Measurements from ENCODE around the gene UHRF1. TPM values are rescaled to one million over a fixed set of nuclear protein-coding genes. Genes with fewer than 3 reads are reported as not detected.
"Not testable (repeated sequence)": the region's sequence is repeated elsewhere in the genome, so short reads cannot be mapped to it uniquely, and the experiment has no call there.

The UHRF1 gene
- total RNA-seq, 3 donors from 2014 or later (not counting 1 experiment from before 2014, with no cell fraction given), result 2.8 to 4.6 (median 4.1) TPM

DNA sequence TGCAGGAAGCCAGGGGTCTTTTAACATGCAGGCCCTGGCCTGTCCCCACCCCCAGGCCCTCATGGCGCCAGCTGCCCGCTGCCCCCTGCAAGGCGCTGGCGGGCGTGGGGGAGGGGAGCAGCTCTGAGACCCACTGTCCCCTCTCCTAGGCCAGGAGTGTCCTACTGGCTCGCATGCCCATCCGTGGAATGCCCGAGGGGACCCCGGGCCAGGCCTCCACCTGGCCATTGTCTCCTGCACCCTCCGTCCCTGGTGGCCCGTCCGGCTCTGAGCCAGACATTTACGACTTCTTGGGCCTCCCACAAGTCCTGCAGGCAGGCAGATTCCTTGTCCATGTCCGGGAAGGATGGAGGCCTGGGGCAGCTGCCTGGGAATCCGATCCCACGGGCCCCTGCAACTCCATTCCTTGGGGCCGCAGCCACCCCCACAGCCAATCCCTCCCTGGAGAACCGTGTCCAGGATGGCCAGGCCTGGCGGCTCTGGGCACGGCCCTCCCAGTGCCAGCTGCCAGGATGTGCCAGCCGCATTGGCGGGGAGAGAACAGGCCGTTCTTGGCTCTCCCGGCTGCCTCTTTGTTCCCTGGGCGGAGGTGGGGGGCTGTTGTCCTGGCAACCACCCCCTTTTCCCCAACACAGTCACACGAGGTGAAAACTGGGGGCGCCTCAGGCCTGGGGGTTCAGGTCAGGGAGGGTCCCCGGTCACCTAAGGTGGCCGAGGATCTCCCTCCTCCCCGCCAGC is 31.4 kb upstream of the UHRF1 start:
- intact Hi-C loops (cut with micrococcal nuclease), result no loop called here
- H3K4me3 ChIP-seq (ENCODE audit: low read length), result no peak overlapping the region
- Mint-ChIP-seq H3K9me3 (no peaks in the 10 kb centered on the region), H3K27ac (no peak overlapping the region), H3K36me3 (no peaks in the 10 kb centered on the region), H3K4me3 (no peak overlapping the region), H3K4me1 (peaks cover 0 to under 1% of the 10 kb centered on the region in 2 donors), H3K27me3 (ENCODE audit: low read depth in 2 of 2) (no peaks in the 10 kb centered on the region)
- H3K9me3 ChIP-seq (ENCODE audit: control insufficient read depth, insufficient read depth, low read length), result no peaks in the 10 kb centered on the region
- no peaks in the 10 kb centered on the region for H3K36me3 ChIP-seq (ENCODE audit: control insufficient read depth, insufficient read depth, low read length)
- TF ChIP-seq CTCF (IDR thresholded peaks at IDR 0.05), result no peak
- no peak overlapping the region for H3K27ac ChIP-seq (ENCODE audit: low read length)
- WGBS (ENCODE audit: insufficient coverage), result 65% methylated on average over 30 of the region's 30 CpGs
- H3K4me1 ChIP-seq (ENCODE audit: control insufficient read depth, insufficient read depth, low read length), result peaks cover 10% of the 10 kb centered on the region
- H3K27me3 ChIP-seq (ENCODE audit: control insufficient read depth, insufficient read depth, low read length), result no peaks in the 10 kb centered on the region
- DNase-seq, result no peak
- ATAC-seq, result no peak

- Mint-ChIP-seq H3K9me3 (no peaks in the 10 kb centered on the region), H3K4me1 (no peaks in the 10 kb centered on the region), H3K36me3 (no peaks in the 10 kb centered on the region), H3K27ac (no peak overlapping the region), H3K27me3 (ENCODE audit: low read depth in 2 of 2) (no peaks in the 10 kb centered on the region), H3K4me3 (no peak overlapping the region)
- no peaks in the 10 kb centered on the region for H3K9me3 ChIP-seq (ENCODE audit: control insufficient read depth, insufficient read depth, low read length)
- no peaks in the 10 kb centered on the region for H3K36me3 ChIP-seq (ENCODE audit: control insufficient read depth, insufficient read depth, low read length)
- no peak for ATAC-seq
- H3K27me3 ChIP-seq (ENCODE audit: control insufficient read depth, insufficient read depth, low read length), result no peaks in the 10 kb centered on the region
- H3K4me1 ChIP-seq (ENCODE audit: control insufficient read depth, insufficient read depth, low read length), result peaks cover 10% of the 10 kb centered on the region
- no peak for DNase-seq
- TF ChIP-seq CTCF (IDR thresholded peaks at IDR 0.05), result no peak
- intact Hi-C loops (cut with micrococcal nuclease), result no loop called here
- WGBS (ENCODE audit: insufficient coverage), result 12% methylated on average over 23 of the region's 23 CpGs
- H3K27ac ChIP-seq (ENCODE audit: low read length), result no peak overlapping the region
- no peak overlapping the region for H3K4me3 ChIP-seq (ENCODE audit: low read length)
Measured at GRCh38 chr19:4878491-4878968, 30.8 kb upstream of the UHRF1 start.

- no peaks in the 10 kb centered on the region for H3K27me3 ChIP-seq (ENCODE audit: control insufficient read depth, insufficient read depth, low read length)
- no peak overlapping the region for H3K4me3 Mint-ChIP-seq
- H3K4me1 Mint-ChIP-seq, result no peaks in the 10 kb centered on the region
- no peak overlapping the region for H3K27ac Mint-ChIP-seq
- DNase-seq (no peak), ATAC-seq (no peak)
- no peak overlapping the region for H3K4me3 ChIP-seq (ENCODE audit: low read length)
- no peak for TF ChIP-seq CTCF (IDR thresholded peaks at IDR 0.05)
- H3K9me3 Mint-ChIP-seq, result no peaks in the 10 kb centered on the region
- no peaks in the 10 kb centered on the region for H3K9me3 ChIP-seq (ENCODE audit: control insufficient read depth, insufficient read depth, low read length)
- H3K27me3 Mint-ChIP-seq (ENCODE audit: low read depth in 2 of 2), result no peaks in the 10 kb centered on the region
- intact Hi-C loops (cut with micrococcal nuclease), result no loop called here
- no peak overlapping the region for H3K27ac ChIP-seq (ENCODE audit: low read length)
- peaks cover 10% of the 10 kb centered on the region for H3K4me1 ChIP-seq (ENCODE audit: control insufficient read depth, insufficient read depth, low read length)
- WGBS (ENCODE audit: insufficient coverage), result 85% methylated on average over 11 of the region's 11 CpGs
- H3K36me3 ChIP-seq (ENCODE audit: control insufficient read depth, insufficient read depth, low read length), result no peaks in the 10 kb centered on the region
- H3K36me3 Mint-ChIP-seq, result no peaks in the 10 kb centered on the region
Measured at GRCh38 chr19:4879041-4879440, 30.3 kb upstream of the UHRF1 start.

DNA sequence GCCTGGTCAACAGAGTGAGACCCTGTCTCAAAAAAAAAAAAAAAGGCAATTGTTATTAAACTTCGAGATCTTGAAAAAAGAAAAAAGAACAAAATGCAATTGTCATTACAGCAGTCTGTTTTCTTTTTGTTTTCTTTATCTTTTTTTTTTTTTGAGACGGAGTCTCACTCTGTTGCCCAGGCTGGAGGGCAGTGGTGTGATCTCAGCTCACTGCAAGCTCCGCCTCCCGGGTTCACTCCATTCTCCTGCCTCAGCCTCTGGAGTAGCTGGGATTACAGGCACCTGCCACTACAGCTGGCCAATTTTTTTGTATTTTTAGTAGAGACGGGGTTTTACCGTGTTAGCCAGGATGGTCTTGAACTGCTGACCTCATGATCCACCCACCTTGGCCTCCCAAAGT is 26.4 kb upstream of the UHRF1 start:
- H3K36me3 ChIP-seq (ENCODE audit: control insufficient read depth, insufficient read depth, low read length); H3K36me3 Mint-ChIP-seq; H3K4me3 Mint-ChIP-seq; intact Hi-C loops (cut with micrococcal nuclease); H3K4me1 ChIP-seq (ENCODE audit: control insufficient read depth, insufficient read depth, low read length); H3K9me3 Mint-ChIP-seq; H3K27me3 Mint-ChIP-seq (ENCODE audit: low read depth in 2 of 2); H3K4me1 Mint-ChIP-seq; H3K4me3 ChIP-seq (ENCODE audit: low read length); H3K9me3 ChIP-seq (ENCODE audit: control insufficient read depth, insufficient read depth, low read length); H3K27ac Mint-ChIP-seq; H3K27me3 ChIP-seq (ENCODE audit: control insufficient read depth, insufficient read depth, low read length); ATAC-seq; H3K27ac ChIP-seq (ENCODE audit: low read length); DNase-seq: not testable (repeated sequence)
- whole genome bisulfite sequencing (ENCODE audit: insufficient coverage), result 91% methylated on average over 4 of the region's 6 CpGs

GRCh38 chr19:4884993-4885392 is 24.3 kb upstream of the UHRF1 start:
- intact Hi-C loops (cut with micrococcal nuclease); H3K9me3 Mint-ChIP-seq: not testable (repeated sequence)
- no CpG with 5 or more reads among the region's 6 CpGs for WGBS (ENCODE audit: insufficient coverage)

GRCh38 chr19:4887803-4888202 is 21.5 kb upstream of the UHRF1 start:
- H3K4me1 ChIP-seq (ENCODE audit: control insufficient read depth, insufficient read depth, low read length); ATAC-seq; DNase-seq; H3K9me3 ChIP-seq (ENCODE audit: control insufficient read depth, insufficient read depth, low read length); H3K9me3 Mint-ChIP-seq; H3K4me1 Mint-ChIP-seq; H3K27me3 Mint-ChIP-seq (ENCODE audit: low read depth in 2 of 2); H3K27ac ChIP-seq (ENCODE audit: low read length); H3K4me3 ChIP-seq (ENCODE audit: low read length); H3K27me3 ChIP-seq (ENCODE audit: control insufficient read depth, insufficient read depth, low read length); H3K4me3 Mint-ChIP-seq; H3K36me3 Mint-ChIP-seq; H3K36me3 ChIP-seq (ENCODE audit: control insufficient read depth, insufficient read depth, low read length); H3K27ac Mint-ChIP-seq; intact Hi-C loops (cut with micrococcal nuclease): not testable (repeated sequence)
- 96% methylated on average over 4 of the region's 6 CpGs for WGBS (ENCODE audit: insufficient coverage)

More at GRCh38 chr19:4884993-4885392, 24.3 kb upstream of the UHRF1 start:
- H3K4me1 ChIP-seq (ENCODE audit: control insufficient read depth, insufficient read depth, low read length); H3K4me3 ChIP-seq (ENCODE audit: low read length); H3K9me3 ChIP-seq (ENCODE audit: control insufficient read depth, insufficient read depth, low read length); ATAC-seq; H3K4me3 Mint-ChIP-seq; H3K27ac ChIP-seq (ENCODE audit: low read length); H3K36me3 ChIP-seq (ENCODE audit: control insufficient read depth, insufficient read depth, low read length); DNase-seq; H3K27ac Mint-ChIP-seq; H3K36me3 Mint-ChIP-seq; H3K27me3 Mint-ChIP-seq (ENCODE audit: low read depth in 2 of 2); H3K4me1 Mint-ChIP-seq; H3K27me3 ChIP-seq (ENCODE audit: control insufficient read depth, insufficient read depth, low read length): not testable (repeated sequence)
